ENCODE measurements around the gene PLEKHH1.

- no peak for TF ChIP-seq POLR2A (IDR thresholded peaks at IDR 0.05)
- TF ChIP-seq, protein P1, sequence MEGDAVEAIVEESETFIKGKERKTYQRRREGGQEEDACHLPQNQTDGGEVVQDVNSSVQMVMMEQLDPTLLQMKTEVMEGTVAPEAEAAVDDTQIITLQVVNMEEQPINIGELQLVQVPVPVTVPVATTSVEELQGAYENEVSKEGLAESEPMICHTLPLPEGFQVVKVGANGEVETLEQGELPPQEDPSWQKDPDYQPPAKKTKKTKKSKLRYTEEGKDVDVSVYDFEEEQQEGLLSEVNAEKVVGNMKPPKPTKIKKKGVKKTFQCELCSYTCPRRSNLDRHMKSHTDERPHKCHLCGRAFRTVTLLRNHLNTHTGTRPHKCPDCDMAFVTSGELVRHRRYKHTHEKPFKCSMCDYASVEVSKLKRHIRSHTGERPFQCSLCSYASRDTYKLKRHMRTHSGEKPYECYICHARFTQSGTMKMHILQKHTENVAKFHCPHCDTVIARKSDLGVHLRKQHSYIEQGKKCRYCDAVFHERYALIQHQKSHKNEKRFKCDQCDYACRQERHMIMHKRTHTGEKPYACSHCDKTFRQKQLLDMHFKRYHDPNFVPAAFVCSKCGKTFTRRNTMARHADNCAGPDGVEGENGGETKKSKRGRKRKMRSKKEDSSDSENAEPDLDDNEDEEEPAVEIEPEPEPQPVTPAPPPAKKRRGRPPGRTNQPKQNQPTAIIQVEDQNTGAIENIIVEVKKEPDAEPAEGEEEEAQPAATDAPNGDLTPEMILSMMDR (IDR thresholded peaks at IDR 0.05), result no peak
Observed at GRCh38 chr14:67569651-67570290, 36.7 kb downstream of the PLEKHH1 start.

All from testis (tissue), 2 donors.